ENCODE results near the gene RNF146. TPM values are rescaled to one million over a fixed set of nuclear protein-coding genes. Genes with fewer than 3 reads are reported as not detected.

The RNF146 gene
- total RNA-seq, 1 donor from 2014 or later = 41.7 TPM

Other genes starting within 250 kb of the RNF146 start
- 30.4 TPM for gene RSPO3, start 148.2 kb upstream of the RNF146 start, total RNA-seq
- gene ECHDC1, start 76.7 kb downstream of the RNF146 start, total RNA-seq = 70.7 TPM
- gene KIAA0408, start 192.5 kb downstream of the RNF146 start, total RNA-seq = 2.7 TPM